GM21526 (cell line): ENCODE results near the gene PHACTR1.
"Not testable (repeated sequence)": the region's sequence is repeated elsewhere in the genome, so short reads cannot be mapped to it uniquely, and the experiment has no call there.

Source experiments
- ATAC-seq: cut with Tn5 transposase; IDR thresholded peaks from one replicate; pipeline ENCODE4 v1.9.1; 2021; ENCODE audit warnings: moderate library complexity; ENCODE audit not compliant: unreplicated experiment, low FRiP score

Gene PHACTR1

GRCh38 chr6:12943549-12943948 lies 227.0 kb downstream of the PHACTR1 start:
- no peak for ATAC-seq

DNA sequence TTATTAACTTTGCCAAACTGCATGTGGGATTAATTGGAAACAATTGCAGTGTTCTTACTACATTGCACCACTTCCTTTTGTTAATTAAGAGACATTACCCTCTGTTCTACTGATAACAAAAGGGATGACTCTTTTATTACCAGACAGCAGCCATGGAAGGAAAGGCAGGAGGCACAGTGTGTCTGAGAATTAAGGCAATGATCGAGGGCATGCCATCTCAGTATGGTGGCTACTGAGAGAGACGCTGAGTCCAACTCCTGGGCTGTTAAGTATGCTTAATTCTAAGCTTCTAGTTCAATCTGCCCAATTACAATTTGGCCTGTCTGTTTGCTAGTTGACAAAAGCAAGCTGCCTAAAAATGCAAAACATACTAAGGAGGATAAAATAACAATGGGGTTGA lies 227.4 kb downstream of the PHACTR1 start:
- ATAC-seq = no peak

DNA sequence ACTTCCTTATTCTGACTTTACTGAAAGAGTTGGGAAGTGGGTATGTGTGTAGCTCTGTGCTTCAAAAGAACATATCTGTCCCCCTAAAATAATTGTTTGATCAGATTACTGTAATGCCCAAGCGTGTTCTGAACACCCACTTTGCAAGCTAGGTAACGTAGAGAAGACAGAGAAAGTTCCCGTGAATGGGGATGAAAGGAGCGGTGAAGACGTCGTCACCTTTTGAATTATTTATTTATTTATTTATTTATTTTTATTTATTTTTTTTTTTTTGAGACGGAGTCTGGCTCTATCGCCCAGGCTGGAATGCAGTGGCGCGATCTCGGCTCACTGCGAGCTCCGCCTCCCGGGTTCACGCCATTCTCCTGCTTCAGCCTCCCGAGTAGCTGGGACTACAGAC lies 228.0 kb downstream of the PHACTR1 start:
- not testable (repeated sequence) for ATAC-seq

DNA sequence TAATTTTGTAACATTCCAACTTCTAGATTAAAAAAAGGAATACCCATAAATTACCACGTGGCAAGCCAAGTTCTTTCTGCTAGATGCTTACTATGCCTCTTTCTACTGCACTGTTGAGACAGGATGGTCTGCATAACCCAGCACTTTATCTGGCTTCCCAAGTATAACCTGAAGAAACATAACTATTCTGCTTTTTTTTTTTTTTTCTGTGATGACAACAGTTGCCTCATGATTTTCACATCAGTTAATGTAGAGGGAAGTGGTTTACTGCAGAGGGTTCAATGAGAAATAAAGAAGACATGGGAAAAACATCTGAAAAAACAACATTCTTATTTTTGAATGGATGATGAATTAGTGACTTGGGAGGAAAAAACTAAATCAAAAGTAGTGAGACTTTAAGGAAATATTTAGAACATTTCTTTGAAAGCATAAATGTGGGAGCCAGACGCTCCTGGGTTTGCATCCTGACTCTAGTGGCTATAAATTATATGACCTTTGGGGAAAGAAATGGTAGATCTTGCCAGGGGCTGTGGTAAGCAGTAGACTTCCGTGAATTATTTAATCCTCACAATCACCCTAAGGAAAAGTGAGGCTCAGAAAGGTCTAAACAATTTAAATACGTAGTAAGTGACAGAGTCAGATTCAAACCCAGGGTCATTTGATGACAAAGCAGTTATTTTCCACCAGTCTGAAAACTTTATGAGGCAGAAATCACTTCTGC lies 230.7 kb downstream of the PHACTR1 start:
- no peak for ATAC-seq

GRCh38 chr6:12947967-12948366 lies 231.4 kb downstream of the PHACTR1 start:
- ATAC-seq = no peak

DNA sequence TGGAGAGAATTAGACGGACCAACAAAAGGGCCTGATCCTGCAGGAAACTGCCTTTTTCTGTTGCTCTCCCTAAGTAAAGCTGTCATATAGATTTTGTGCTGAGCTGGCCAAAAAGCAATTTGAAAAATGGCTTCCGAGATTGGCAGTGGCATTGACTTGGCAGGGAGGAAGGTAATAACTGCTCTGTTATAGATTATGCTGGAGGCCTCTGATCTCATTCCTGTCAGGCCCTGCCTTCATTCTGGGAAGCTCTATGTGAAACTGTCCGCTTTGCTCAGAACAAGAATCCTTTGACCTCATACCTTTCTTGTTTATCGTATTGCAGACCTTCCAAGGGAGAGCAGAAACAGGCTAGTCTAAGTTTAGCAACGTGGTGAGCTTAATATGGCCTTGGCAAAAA lies 234.4 kb downstream of the PHACTR1 start:
- ATAC-seq = no peak

- ATAC-seq = no peak
These were observed 234.8 kb downstream of the PHACTR1 start for GRCh38 chr6:12951415-12951814.

- ATAC-seq = no peak
These were observed 235.8 kb downstream of the PHACTR1 start for GRCh38 chr6:12952318-12952717.

GRCh38 chr6:12955956-12956355 lies 239.4 kb downstream of the PHACTR1 start:
- no peak for ATAC-seq

DNA sequence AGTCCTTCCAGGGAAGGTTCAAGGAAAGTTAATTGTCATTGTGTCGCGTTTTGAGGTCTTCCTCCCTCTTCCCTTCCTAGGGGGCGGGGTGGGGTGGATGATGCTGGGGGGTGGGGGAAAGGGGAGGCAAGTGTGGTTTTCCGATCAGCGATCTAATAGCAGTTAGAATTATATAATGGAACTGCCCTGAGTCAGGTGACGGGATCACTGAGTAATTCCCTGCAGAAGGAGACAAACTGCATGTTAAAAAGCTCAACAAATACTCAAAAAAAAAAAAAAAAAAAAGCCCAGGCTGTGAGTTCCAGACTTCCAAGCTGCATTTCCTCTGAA lies 240.4 kb downstream of the PHACTR1 start:
- no peak for ATAC-seq

DNA sequence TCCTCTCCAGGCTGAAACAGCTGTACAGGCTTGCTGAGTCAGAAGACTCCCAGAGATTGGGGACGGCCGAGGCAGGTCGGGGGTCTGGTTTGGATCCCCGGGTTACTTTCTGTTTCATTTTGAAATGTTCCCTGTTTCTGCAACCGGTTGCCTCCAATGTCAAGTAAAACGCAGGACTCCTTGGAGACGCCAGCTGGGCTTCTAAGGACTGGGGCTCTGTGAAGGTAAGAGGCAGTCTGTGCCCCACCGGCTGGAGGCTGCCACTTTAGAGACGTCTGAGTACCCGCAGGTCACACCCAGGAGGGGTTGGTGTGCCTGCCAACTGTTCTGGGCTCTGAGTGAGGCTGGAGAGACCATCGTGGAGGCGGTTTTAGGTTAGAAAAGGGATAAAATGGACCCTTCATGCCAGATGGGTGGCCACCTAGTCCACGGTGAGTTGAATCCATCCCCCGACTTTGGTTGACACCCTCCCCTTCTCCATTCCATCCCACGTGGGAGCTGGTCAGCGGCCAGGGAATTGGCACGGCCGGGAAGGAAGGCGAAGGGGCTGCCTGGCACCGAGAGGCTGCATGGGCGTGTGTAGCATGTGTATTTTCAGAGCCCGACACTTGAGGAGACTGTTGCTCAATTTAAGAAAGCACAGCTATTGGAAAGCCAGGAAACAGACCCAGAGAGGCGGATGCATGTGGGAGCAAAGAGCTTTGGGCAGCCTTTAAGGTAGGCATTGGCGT lies 240.9 kb downstream of the PHACTR1 start:
- no peak for ATAC-seq

DNA sequence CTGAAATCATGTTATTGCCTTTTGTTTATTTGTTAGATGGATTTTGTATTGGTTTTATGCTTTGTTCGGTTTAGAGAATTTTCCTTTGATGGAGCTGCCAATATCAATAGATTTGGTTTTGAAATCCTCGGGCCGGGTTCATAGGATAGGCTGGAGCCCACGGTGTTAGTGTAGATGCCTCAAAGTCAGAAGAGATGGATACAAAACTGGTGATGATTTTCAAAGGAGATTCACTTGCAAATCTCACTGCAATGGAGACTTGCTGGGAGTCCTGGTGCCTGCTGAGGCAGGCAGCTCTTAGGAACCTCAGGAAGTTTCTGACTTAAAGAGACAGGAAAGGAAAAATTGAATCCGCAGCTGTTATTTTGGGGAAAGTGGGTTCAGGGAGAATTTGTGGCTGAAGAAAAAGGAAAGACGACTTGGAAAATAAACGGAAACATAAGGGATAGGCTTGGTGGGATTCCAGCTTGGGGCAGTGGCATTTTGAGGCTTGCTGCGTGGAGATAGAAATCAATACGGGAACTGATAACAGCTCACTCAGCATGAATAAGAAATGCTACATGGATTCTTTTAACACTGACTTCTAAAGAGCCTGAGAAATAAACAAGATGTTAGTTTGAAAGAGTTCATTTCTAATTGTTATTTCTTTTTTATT lies 241.6 kb downstream of the PHACTR1 start:
- ATAC-seq = no peak

- ATAC-seq = no peak
These were observed 245.2 kb downstream of the PHACTR1 start for GRCh38 chr6:12961761-12962160.

GRCh38 chr6:12962529-12962928 lies 246.0 kb downstream of the PHACTR1 start:
- ATAC-seq = no peak

- ATAC-seq = no peak
These were observed 246.4 kb downstream of the PHACTR1 start for GRCh38 chr6:12962987-12963386.

- ATAC-seq = no peak
These were observed 247.0 kb downstream of the PHACTR1 start for GRCh38 chr6:12963567-12963966.

DNA sequence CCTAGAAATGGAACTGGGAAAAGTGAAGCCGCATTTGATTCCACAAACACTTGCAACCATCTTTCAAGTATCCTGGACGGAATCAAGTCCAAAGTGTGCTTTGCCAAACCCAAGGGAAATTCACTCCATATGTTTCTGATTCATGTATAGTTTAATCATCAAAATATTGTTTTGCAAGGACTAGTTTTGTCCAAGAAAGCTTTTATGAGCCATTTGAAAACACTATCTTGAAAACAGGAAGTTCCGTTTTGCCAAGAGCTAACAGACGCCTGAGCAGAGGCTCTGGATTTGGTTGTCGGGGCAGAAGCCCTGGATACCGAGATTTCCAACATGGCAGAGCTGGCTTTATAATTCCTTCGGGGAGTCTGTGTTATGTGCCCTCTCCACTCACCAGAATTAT lies 251.1 kb downstream of the PHACTR1 start:
- ATAC-seq = no peak

DNA sequence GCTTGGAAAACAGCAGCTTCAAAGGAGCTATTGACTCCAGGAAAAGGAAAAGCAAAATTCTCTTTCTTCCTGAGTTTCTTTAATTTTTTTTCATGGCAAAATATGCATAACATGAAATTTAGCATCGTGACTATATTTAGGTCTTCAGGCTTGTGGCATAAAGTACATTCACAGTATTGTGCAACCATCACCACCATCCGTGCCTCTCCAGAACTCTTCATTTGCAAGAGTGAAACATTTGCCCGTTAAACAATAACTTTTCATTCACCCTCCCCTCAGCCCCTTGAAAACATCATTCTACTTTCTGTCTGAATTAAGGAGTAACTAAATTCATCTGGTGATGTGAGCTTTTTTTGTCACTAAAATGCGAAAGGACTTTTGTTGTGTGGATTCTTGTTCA lies 251.7 kb downstream of the PHACTR1 start:
- no peak for ATAC-seq

GRCh38 chr6:12968839-12969558 lies 252.4 kb downstream of the PHACTR1 start:
- no peak for ATAC-seq

DNA sequence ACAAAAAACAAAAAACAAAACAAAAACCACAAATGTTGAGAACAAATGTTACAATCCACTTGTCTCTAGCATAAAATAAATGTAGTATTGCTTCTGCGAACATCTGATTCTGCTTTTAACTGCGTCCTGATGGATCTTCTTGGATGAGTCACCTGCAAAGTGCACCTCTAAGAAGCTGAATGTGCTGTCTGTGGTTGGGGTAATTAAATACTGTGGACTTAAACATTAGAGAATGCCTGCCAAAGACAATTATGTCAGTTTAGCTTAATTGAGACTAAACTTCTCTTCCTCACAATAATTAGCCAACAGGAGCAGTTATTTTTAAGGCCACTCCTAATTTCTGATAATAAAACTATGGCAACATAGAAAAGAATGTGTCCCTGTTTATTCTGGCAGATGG lies 253.4 kb downstream of the PHACTR1 start:
- no peak for ATAC-seq

DNA sequence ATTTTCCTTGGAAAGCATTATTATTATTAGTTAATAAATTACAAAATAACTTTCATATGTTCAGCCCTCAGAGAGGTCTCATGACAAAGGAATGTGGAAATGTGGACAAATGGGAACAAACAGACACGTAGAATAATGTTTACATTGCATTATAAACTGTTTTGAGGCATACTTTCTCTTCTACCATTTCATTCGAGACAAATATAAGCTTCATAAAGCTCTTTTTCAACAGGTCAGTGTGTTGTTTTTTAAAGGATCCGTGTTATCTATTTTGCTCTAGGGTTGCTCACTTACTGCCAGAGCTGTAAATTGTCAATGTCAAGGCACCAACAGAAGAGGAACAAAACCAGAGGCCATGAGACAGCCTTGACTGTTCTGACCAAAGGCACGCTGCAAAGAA lies 256.8 kb downstream of the PHACTR1 start:
- no peak for ATAC-seq
